Measurements from ENCODE around the gene AMZ1.
"Not testable (repeated sequence)": the region's sequence is repeated elsewhere in the genome, so short reads cannot be mapped to it uniquely, and the experiment has no call there.

The AMZ1 gene

DNA sequence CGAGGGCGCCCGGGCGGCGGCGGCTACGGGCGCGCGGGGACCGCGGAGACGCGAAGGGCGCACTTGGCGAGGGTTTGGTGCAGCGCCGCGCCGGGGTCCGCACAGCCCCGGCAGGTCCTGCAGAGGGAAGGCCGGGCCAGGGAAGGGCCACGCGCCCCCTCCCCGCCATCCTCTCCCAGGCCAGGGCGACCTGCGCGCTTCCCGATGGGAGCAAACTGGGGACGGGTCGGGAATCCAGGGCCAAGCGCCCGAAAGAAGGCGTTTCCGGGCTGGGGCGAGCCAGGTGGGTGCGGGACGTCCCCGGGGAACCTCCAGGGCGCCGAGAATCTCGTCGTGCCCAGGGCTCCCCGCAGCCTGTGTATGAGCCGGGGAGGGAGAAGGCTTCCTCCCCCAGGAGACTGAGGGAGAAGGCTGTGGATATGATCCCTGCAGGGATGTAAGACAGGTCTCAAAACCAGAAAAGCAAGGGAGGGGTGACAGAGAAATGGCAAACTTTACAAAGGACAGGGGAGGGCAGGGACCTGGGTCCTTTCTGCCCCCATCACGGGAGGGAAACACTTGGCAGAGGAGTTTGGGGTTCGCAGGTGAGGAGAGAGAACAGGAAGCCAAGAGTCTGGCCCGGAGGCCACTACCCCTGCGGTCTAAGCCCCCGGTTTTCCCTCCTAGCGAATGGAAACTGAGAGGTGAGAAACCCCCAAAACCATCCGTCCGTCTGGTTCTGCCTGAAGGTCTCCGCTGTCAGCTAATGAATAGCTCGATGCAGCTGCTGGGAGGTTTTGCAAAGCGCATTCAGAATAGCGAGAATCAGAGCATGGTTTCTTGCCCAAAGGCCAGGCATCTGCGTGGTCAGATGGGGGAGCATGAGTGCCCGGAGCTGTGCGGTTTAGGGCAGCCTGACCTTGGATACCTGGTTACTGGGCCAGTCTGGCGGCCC, 674 bp downstream of the AMZ1 start:
- TF ChIP-seq, protein P1, sequence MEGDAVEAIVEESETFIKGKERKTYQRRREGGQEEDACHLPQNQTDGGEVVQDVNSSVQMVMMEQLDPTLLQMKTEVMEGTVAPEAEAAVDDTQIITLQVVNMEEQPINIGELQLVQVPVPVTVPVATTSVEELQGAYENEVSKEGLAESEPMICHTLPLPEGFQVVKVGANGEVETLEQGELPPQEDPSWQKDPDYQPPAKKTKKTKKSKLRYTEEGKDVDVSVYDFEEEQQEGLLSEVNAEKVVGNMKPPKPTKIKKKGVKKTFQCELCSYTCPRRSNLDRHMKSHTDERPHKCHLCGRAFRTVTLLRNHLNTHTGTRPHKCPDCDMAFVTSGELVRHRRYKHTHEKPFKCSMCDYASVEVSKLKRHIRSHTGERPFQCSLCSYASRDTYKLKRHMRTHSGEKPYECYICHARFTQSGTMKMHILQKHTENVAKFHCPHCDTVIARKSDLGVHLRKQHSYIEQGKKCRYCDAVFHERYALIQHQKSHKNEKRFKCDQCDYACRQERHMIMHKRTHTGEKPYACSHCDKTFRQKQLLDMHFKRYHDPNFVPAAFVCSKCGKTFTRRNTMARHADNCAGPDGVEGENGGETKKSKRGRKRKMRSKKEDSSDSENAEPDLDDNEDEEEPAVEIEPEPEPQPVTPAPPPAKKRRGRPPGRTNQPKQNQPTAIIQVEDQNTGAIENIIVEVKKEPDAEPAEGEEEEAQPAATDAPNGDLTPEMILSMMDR (conservative IDR thresholded peaks at IDR 0.05; ENCODE audit: control insufficient read depth, insufficient read depth, low read depth, low read length) = no peak
- H3K4me3 ChIP-seq (ENCODE audit: control insufficient read depth, low read depth, low read length) = no peak overlapping the region
- DNase-seq (ENCODE audit: low read depth) = no peak

- no peak overlapping the region for H3K4me3 ChIP-seq (ENCODE audit: control insufficient read depth, low read depth, low read length)
- TF ChIP-seq, protein P1 (conservative IDR thresholded peaks at IDR 0.05; ENCODE audit: control insufficient read depth, insufficient read depth, low read depth, low read length) = no peak
- DNase-seq (ENCODE audit: low read depth) = no peak
Measured at GRCh38 chr7:2689343-2689847, 1.4 kb downstream of the AMZ1 start.

GRCh38 chr7:2689951-2690705, 2.1 kb downstream of the AMZ1 start:
- no peak overlapping the region for H3K4me3 ChIP-seq (ENCODE audit: control insufficient read depth, low read depth, low read length)
- DNase-seq (ENCODE audit: low read depth) = peak; percentile 15
- TF ChIP-seq, protein P1 (conservative IDR thresholded peaks at IDR 0.05; ENCODE audit: control insufficient read depth, insufficient read depth, low read depth, low read length) = no peak

- TF ChIP-seq, protein P1 (conservative IDR thresholded peaks at IDR 0.05; ENCODE audit: control insufficient read depth, insufficient read depth, low read depth, low read length) = no peak
- no peak overlapping the region for H3K4me3 ChIP-seq (ENCODE audit: control insufficient read depth, low read depth, low read length)
- DNase-seq (ENCODE audit: low read depth) = no peak
Measured at GRCh38 chr7:2691011-2691707, 3.2 kb downstream of the AMZ1 start.

- DNase-seq (ENCODE audit: low read depth); H3K4me3 ChIP-seq (ENCODE audit: control insufficient read depth, low read depth, low read length): not testable (repeated sequence)
Measured at GRCh38 chr7:2691932-2692439, 4.0 kb downstream of the AMZ1 start.

- TF ChIP-seq, protein P1 (conservative IDR thresholded peaks at IDR 0.05; ENCODE audit: control insufficient read depth, insufficient read depth, low read depth, low read length) = no peak
- DNase-seq (ENCODE audit: low read depth) = no peak
- no peak overlapping the region for H3K4me3 ChIP-seq (ENCODE audit: control insufficient read depth, low read depth, low read length)
Measured at GRCh38 chr7:2692543-2692942, 4.5 kb downstream of the AMZ1 start.

DNA sequence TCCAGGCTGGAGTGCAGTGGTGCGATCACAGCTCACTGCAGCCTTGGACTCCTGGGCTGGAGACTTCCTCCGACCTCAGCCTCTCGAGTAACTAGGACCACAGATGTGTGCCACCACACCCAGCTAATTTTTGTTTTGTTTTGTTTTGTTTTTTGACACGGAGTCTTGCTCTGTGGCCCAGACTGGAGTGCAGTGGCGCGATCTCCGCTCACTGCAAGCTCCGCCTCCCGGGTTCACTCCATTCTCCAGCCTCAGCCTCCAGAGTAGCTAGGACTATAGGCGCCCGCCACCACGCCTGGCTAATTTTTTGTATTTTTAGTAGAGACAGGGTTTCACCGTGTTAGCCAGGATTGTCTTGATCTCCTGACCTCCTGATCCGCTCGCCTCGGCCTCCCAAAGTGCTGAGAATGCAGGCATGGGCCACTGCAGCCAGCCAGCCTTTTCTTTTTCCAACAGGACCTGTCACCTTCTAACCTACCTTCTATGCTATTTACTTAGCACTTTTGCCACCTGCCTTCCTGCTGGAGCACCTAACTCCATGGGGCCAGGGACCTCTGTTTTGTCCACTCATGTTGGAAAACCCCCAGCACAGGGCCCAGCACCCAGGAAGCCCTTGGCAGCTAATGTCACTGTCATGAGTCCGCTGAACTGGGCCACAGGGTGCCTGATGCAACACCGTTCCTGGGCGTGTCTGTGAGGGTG, 5.6 kb downstream of the AMZ1 start:
- not testable (repeated sequence) for DNase-seq (ENCODE audit: low read depth); H3K4me3 ChIP-seq (ENCODE audit: control insufficient read depth, low read depth, low read length)

DNA sequence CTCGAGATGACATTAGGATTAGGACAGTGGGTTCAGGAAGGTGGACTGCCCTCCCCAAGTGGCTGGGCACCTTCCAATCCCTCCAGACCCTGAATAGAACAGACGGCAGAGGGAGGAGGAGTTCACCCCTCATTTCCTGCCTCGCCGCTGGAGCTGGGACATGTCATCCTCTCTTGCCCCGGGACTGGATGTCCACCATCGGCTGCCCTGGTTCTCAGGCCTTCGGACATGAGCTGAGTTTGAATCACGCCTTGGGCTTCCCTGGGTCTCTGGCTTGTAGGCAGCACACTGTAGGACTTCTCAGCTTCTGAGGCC, 6.1 kb downstream of the AMZ1 start:
- H3K4me3 ChIP-seq (ENCODE audit: control insufficient read depth, low read depth, low read length); DNase-seq (ENCODE audit: low read depth): not testable (repeated sequence)
